GM19438 (cell line): Measurements from ENCODE around the gene ANKRD62.

Experiments used
- ATAC-seq: cut with Tn5 transposase; IDR thresholded peaks from one replicate; pipeline ENCODE4 v1.9.1; 2021; ENCODE audit warnings: low read depth; ENCODE audit not compliant: unreplicated experiment

The ANKRD62 gene

DNA sequence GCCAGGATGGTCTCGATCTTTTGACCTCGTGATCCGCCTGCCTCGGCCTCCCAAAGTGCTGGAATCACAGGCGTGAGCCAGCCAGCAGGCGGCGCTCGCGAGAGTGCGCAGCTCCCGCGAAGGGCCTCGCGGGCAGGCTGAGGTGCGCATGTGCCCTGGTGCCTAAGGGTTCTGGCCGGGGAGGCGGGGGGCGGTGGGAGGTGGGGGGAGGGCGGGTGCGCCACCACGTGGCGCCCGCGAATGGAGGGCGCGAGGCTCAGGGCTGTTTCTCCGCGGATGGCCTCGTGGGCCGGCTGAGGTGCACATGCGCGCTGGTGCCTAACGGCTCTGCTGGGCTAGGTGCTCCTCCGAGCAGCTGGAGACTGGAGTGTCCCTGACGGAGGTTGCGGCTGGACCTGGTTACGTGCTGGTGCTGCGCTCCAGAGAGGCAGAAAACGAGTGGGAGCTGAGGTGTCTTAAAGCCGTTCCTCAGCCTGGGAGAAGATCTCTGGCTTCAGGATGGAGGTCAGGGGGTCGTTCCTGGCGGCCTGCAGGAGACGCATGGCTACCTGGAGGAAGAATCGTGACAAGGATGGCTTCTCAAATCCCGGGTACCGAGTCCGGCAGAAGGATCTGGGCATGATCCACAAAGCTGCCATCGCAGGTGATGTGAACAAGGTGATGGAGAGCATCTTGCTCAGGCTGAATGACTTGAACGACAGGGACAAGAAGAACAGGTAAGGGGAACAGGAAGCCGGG lies at the start of gene ANKRD62:
Gene ANKRD62 (plus strand): TSS at position 324 of the 738 bp plus-strand sequence. CDS start 175 bp downstream, at position 499.
- no peak for ATAC-seq

DNA sequence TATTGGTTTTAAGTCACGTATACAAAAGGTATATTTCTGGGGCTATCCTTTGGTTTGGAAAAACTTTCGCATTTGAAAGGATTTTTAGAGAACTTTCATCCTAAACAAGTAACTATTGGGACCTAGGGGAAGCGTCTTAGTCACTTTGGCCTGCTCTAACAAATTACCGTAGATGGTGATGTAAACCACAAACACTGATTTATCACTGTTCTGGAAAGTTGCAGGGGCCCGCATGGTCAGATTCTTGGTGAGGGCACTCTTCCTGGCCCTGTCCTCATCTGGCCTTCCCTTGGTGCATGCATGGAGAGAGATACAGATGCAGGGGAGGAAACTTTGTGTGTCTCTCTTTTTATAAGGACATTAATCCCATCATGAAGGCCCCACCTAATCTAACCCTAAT lies 49.1 kb upstream of the ANKRD62 start:
- no peak for ATAC-seq

GRCh38 chr18:12046046-12046750 lies 47.4 kb upstream of the ANKRD62 start:
- no peak for ATAC-seq

- no peak for ATAC-seq
Observed at GRCh38 chr18:12046751-12047335, 46.8 kb upstream of the ANKRD62 start.

DNA sequence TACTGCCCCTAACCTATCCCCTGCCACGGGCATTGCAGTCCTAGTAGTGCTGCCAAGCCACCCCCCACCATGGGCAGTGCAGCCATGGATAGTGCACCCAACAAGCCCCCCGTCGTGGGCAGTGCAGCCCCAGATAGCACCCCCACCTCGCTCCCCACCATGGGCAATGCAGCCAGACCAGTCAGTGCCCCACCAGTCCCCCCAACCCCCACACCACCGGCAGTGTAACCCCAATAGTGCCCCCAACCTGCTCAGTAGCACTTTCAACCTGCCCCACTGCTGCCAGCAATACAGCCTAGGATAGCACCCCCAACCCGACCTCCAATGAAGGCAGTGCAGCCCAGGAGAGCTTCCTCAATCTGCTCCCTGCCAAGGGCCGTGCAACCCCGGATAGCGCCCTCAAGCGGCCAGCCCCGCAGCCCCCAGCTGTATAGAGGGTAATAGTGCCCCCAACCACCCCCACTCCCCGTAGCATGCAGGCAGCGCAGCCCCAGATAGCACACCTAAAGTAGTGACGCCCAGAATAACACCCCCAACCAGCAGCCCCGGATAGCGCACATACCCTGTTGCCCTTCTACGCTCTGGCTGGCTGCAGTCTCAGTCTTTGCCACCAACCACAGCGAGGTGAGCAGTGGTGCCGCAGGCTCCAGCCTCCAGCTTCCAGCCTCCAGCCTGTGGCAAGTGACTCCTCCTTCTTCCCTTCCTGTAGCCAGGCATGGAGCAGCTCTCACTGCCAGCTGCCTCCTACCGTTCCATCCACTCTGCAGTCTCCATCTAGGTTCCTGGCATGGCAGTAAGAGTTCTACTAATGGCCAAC lies 45.4 kb upstream of the ANKRD62 start:
- no peak for ATAC-seq

GRCh38 chr18:12048827-12049175 lies 44.8 kb upstream of the ANKRD62 start:
- no peak for ATAC-seq

DNA sequence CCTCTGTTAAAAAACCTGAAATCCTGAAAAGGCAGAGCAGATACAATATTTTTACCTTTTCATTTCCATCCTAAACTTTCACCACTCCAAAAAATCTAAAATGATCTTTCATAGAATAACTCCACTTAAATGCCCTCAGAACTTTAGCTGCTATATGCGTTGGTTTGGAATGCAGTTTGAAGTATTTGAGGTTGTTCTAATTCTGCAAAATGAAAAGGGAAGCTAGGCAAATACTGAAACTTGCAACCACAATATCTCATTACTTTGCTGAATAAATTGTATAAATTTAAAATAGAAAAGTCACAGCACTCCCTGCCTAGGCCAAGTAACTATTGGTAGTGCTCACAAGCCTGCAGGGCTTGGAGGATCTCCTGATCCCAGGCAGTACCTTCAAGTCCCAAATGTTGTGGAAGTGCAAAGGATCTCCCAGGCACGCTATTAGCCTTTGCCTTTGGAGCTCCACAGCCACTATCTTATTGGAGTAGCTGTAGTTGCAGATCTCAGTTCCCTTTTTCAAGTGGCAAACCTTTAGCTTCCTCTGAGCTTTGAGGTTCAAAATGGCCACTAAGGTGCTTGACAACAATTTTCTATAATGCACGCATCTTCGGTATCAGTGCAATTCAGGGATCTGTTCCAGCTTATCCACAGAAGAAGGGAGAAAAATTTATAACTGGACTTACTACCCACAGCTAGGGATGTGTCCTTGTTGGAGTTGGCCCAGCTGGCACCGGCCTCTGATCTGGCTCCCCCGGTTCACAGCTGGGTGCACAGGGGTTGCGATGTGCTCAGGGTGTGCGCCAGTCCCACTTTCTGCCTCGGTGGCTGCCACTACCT lies 43.4 kb upstream of the ANKRD62 start:
- ATAC-seq = peak; percentile 88

DNA sequence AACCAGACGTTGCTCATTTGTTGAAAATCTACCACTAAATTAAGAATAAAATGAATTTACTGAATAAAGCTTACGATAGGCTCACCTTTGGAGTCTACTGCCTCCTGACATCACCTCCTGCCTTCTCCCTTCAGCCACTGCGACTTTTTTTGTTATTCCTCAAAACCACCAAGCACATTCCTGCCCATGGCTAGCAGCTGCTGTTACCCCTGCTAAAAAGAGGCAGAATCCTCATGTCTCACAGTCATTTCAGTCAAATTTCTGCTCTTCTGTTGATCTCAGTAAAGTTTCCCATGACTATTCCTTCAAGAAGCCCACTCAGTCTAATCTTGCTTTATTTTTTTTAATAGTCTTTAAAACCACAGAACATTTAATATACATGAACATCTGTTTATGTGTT lies 40.8 kb upstream of the ANKRD62 start:
- no peak for ATAC-seq

GRCh38 chr18:12053289-12053688 lies 40.4 kb upstream of the ANKRD62 start:
- ATAC-seq = no peak

GRCh38 chr18:12056034-12056883 lies 37.4 kb upstream of the ANKRD62 start:
- ATAC-seq = no peak

GRCh38 chr18:12056884-12057402 lies 36.7 kb upstream of the ANKRD62 start:
- no peak for ATAC-seq

- no peak for ATAC-seq
Observed at GRCh38 chr18:12057419-12058039, 36.1 kb upstream of the ANKRD62 start.

- ATAC-seq = no peak
Observed at GRCh38 chr18:12059334-12060181, 34.1 kb upstream of the ANKRD62 start.

- no peak for ATAC-seq
Observed at GRCh38 chr18:12060182-12060870, 33.3 kb upstream of the ANKRD62 start.

GRCh38 chr18:12061685-12062084 lies 32.0 kb upstream of the ANKRD62 start:
- ATAC-seq = no peak

DNA sequence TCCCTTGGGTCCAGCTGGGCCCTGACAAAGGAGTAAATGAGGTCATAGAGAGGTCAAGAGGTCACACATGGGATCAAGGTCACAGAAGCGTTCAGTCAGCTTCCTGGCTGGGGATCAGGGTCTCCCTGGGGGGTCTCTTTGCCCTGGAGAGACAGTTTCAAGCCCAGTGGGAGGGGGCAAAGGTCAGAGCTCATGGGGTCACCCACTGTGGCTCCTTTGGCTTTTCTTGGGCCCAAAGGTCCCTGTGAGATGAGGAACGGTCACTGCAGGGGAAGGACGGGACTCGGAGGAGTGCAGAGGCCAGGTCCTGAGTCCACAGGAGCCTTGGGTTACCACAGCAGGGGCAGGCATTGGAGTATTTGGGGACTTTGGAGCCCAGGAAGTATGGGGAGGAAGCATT lies 30.7 kb upstream of the ANKRD62 start:
- no peak for ATAC-seq
